K562 (cell line): Measurements from ENCODE around the gene PRR35. TPM values are rescaled to one million over a fixed set of nuclear protein-coding genes. Genes with fewer than 3 reads are reported as not detected.

Source experiments
- AFF1 ChIP-seq, 2 experiments: fragments of 450-650 bp; IDR thresholded peaks; 2 replicates each; pipeline ENCODE4 v1.6.1; 2018; ENCODE audit warnings: mild to moderate bottlenecking in 2 of 2, low read depth in 1 of 2; ENCODE audit not compliant: partially characterized antibody in 2 of 2
- CLOCK ChIP-seq: fragments of 250-450 bp; sonication (Bioruptor Pico); IDR thresholded peaks from 2 replicates; pipeline ENCODE4 v1.4.0; 2020; ENCODE audit warnings: mild to moderate bottlenecking, moderate library complexity, borderline replicate concordance
- CREB3L1 ChIP-seq: fragments of 450-650 bp; IDR thresholded peaks from 2 replicates; pipeline ENCODE4 v1.6.1; 2014; ENCODE audit warnings: low read depth, mild to moderate bottlenecking, moderate library complexity, borderline replicate concordance
- CXXC5 ChIP-seq: fragments of 250-450 bp; sonication (Bioruptor Pico); IDR thresholded peaks from 2 replicates; pipeline ENCODE4 v1.8.0; 2022; ENCODE audit warnings: inconsistent platforms, mild to moderate bottlenecking, moderate library complexity
- NR1H2 ChIP-seq: sonication (generic); formaldehyde crosslinking; IDR thresholded peaks from 2 replicates; pipeline ENCODE4 v1.4.0; 2020; ENCODE audit warnings: mild to moderate bottlenecking, missing genetic modification reagents
- NR2C1 ChIP-seq, 2 experiments: fragments of 450-650 bp; IDR thresholded peaks; 2 replicates each; pipeline ENCODE4 v1.6.1; 2017; ENCODE audit warnings: mild to moderate bottlenecking in 2 of 2, antibody characterized with exemption in 1 of 2, inconsistent platforms in 1 of 2, missing compliant biosample characterization in 1 of 2, missing genetic modification characterization in 1 of 2
- RBBP5 ChIP-seq: fragments of 200-600 bp; sonication (generic); IDR thresholded peaks from 2 replicates; pipeline ENCODE4 v1.6.1; 2012; ENCODE audit warnings: borderline replicate concordance, mild to moderate bottlenecking, low read length, control low read depth, inconsistent platforms; ENCODE audit not compliant: insufficient read depth, poor library complexity, severe bottlenecking
- RBM25 ChIP-seq: fragments of 200-400 bp; formaldehyde crosslinking; IDR thresholded peaks from 2 replicates; pipeline ENCODE4 v1.6.1; 2018; ENCODE audit warnings: low read length, low read depth, moderate library complexity; ENCODE audit not compliant: severe bottlenecking
- TFAM ChIP-seq: fragments of 250-450 bp; sonication (Bioruptor Pico); conservative IDR thresholded peaks from 2 replicates; pipeline ENCODE4 v1.5.0; 2021; ENCODE audit warnings: mild to moderate bottlenecking, moderate library complexity
- TFE3 ChIP-seq: fragments of 450-650 bp; formaldehyde crosslinking; IDR thresholded peaks from 2 replicates; pipeline ENCODE4 v1.4.0; 2020; ENCODE audit warnings: mild to moderate bottlenecking, mixed read lengths
- TSC22D4 ChIP-seq: fragments of 450-650 bp; IDR thresholded peaks from 2 replicates; pipeline ENCODE4 v1.6.1; 2016; ENCODE audit warnings: missing genetic modification characterization, missing biosample characterization, control low read depth
- ZC3H4 ChIP-seq: sonication (generic); formaldehyde crosslinking; IDR thresholded peaks from 2 replicates; pipeline ENCODE4 v1.9.0; 2021; ENCODE audit warnings: missing genetic modification reagents, borderline replicate concordance
- ZNF134 ChIP-seq: fragments of 250-450 bp; sonication (Bioruptor Pico); conservative IDR thresholded peaks from 2 replicates; pipeline ENCODE4 v1.4.0; 2020
- polyA plus RNA-seq, 8 experiments: library from polyadenylated mRNA; depleted of rRNA in 4 of 8; stranded (reverse) in 5 of 8; unstranded in 3 of 8; fragments of >200 nt; fragmentation: Nextera tagmentation in 2 of 8; fragmentation: Illumina TruSeq in 1 of 8; extraction: Ambion mirVana in 2 of 8; extraction: Trizol in 1 of 8; gene quantifications; 2 replicates each; pipeline versions ENCODE4 v1.2.1 to v1.2.3, GENCODE V29; 2011 to 2014; ENCODE audit warnings: inconsistent platforms in 1 of 8, missing spikeins in 1 of 8
- total RNA-seq, 7 experiments: library from RNA; depleted of rRNA in 6 of 7; stranded (reverse); fragments of >200 nt in 6 of 7; fragmentation: Illumina TruSeq in 2 of 7; extraction: Trizol in 2 of 7; gene quantifications; 2 replicates each; pipeline versions ENCODE4 v1.2.1 to v1.2.3, GENCODE V29; 2011 to 2021; ENCODE audit warnings: low replicate concordance in 1 of 7
- TF ChIP-seq, protein P1 (sequence below): sonication (generic); formaldehyde crosslinking; IDR thresholded peaks from 2 replicates; pipeline ENCODE4 v1.8.0; 2022; ENCODE audit warnings: mild to moderate bottlenecking, missing genetic modification reagents, borderline replicate concordance

The PRR35 gene
- total and polyA plus RNA-seq, 9 of the 15 experiments (the other 6 are each of a cell fraction or from before 2014, with no cell fraction given): 0.17 to 0.45 (median 0.21) TPM; not detected in 5

DNA sequence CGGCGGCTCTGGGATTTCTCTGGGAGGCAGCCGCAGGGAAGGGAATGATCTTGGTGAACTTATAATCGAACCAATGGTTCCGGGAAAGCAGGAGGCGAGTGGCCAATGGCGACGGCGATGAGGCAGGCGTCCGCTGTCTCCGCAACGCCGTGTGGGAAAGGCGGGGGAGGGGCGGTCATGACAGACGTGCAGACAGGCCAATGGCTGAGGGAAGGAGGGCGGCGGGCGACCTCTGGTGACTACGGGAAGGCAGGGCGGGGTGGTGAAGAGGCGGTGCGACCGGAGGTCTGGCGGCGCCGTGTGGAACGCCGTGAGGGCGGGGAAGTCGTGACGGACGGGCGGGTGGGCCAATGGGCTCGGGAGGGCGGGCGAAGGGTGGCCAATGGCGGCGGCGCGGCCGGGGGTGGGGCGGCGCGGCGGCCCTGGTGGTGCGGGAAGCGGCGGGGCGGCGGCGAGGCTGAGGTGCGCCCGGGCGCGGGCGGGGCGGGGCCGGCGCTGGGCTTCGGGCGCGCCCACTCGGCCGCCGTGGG lies 29.5 kb downstream of the PRR35 start, which contains the start of gene RAB40C (continued):
- TF ChIP-seq CREB3L1: no peak
- no peak for TF ChIP-seq TFAM (CRISPR knock-in tag)
- no peak for TF ChIP-seq NR2C1 (IDR thresholded peaks at IDR 0.05)
- no peak for TF ChIP-seq NR2C1 (tag; IDR thresholded peaks at IDR 0.05)
- TF ChIP-seq CXXC5 (CRISPR knock-in tag): peak; percentile 89
- TF ChIP-seq RBBP5: no peak
- TF ChIP-seq NR1H2: no peak
- no peak for TF ChIP-seq AFF1 (IDR thresholded peaks at IDR 0.05; ENCODE audit: low read depth in 1 of 2, partially characterized antibody in 2 of 2)
- TF ChIP-seq, protein P1, sequence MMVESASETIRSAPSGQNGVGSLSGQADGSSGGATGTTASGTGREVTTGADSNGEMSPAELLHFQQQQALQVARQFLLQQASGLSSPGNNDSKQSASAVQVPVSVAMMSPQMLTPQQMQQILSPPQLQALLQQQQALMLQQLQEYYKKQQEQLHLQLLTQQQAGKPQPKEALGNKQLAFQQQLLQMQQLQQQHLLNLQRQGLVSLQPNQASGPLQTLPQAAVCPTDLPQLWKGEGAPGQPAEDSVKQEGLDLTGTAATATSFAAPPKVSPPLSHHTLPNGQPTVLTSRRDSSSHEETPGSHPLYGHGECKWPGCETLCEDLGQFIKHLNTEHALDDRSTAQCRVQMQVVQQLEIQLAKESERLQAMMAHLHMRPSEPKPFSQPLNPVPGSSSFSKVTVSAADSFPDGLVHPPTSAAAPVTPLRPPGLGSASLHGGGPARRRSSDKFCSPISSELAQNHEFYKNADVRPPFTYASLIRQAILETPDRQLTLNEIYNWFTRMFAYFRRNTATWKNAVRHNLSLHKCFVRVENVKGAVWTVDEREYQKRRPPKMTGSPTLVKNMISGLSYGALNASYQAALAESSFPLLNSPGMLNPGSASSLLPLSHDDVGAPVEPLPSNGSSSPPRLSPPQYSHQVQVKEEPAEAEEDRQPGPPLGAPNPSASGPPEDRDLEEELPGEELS (CRISPR knock-in tag): no peak
- TF ChIP-seq RBM25: peak; percentile 98
- no peak for TF ChIP-seq ZNF134 (CRISPR knock-in tag)
- TF ChIP-seq TSC22D4 (tag): no peak
- no peak for TF ChIP-seq ZC3H4 (CRISPR knock-in tag)
- TF ChIP-seq TFE3 (CRISPR knock-in tag): no peak
- no peak for TF ChIP-seq CLOCK (CRISPR knock-in tag)
